Activated CD8-positive, alpha-beta T cell treated with anti-CD3 and anti-CD28 coated beads for 36 hours (primary cell): ENCODE data around the gene RND3. TPM values are rescaled to one million over a fixed set of nuclear protein-coding genes. Genes with fewer than 3 reads are reported as not detected.

Source experiments
- ATAC-seq: fragments of 200-7000 bp; cut with Tn5 transposase; one replicate; pipeline ENCODE4 v1.10.0; 2021; ENCODE audit warnings: mild to moderate bottlenecking, moderate library complexity
- CTCF ChIA-PET: fragments of 350-600 bp; sonication (Branson Sonifier 250); formaldehyde crosslinking; loops from one replicate; lab custom pipeline; 2021; ENCODE audit warnings: antibody characterized with exemption; lab: Charles Lee
- POLR2A ChIA-PET: fragments of 350-600 bp; sonication (Branson Sonifier 250); formaldehyde crosslinking; loops from one replicate; lab custom pipeline; 2021; ENCODE audit warnings: antibody characterized with exemption; lab: Charles Lee
- DNase-seq: peaks from one replicate; pipeline ENCODE4 v3.0.0-alpha.2; 2020
- H3K27ac Mint-ChIP-seq: one replicate; pipeline ENCODE4 v1.8.0; 2021; ENCODE audit warnings: mild to moderate bottlenecking, mixed read lengths
- H3K27me3 Mint-ChIP-seq: one replicate; pipeline ENCODE4 v1.8.0; 2021; ENCODE audit warnings: mixed read lengths
- H3K36me3 Mint-ChIP-seq: one replicate; pipeline ENCODE4 v1.8.0; 2021; ENCODE audit warnings: low read depth, mixed read lengths
- H3K4me1 Mint-ChIP-seq: one replicate; pipeline ENCODE4 v1.8.0; 2021; ENCODE audit warnings: low read depth, mixed read lengths
- H3K4me3 Mint-ChIP-seq: one replicate; pipeline ENCODE4 v1.8.0; 2021; ENCODE audit warnings: mild to moderate bottlenecking, moderate library complexity, mixed read lengths
- H3K9me3 Mint-ChIP-seq: one replicate; pipeline ENCODE4 v1.8.0; 2021; ENCODE audit warnings: mixed read lengths
- CTCF ChIP-seq: fragments of 200-600 bp; IDR thresholded peaks from one replicate; pipeline ENCODE4 v1.8.0; 2022; ENCODE audit warnings: antibody characterized with exemption, mild to moderate bottlenecking
- intact Hi-C: fragments of 100-400 bp; cut with micrococcal nuclease; formaldehyde crosslinking; loops from one replicate; pipeline ENCODE4 v1.10.0; 2022
- total RNA-seq, 2 experiments: library from RNA; stranded (reverse); gene quantifications; one replicate each; pipeline ENCODE4 v1.2.3, GENCODE V29; 2021

RND3 gene
- total RNA-seq, 2 experiments from 2014 or later: not detected

GRCh38 chr2:150475479-150476250, 11.8 kb downstream of the RND3 start:
- intact Hi-C loops: no loop called here
- Mint-ChIP-seq H3K36me3 (no peaks in the 10 kb centered on the region), H3K4me1 (no peaks in the 10 kb centered on the region), H3K9me3 (no peaks in the 10 kb centered on the region), H3K27me3 (no peaks in the 10 kb centered on the region), H3K4me3 (no peak overlapping the region), H3K27ac (no peak overlapping the region)
- TF ChIP-seq CTCF: no peak
- ChIA-PET CTCF (no interaction called here), POLR2A (no interaction called here)
- DNase-seq (no peak), ATAC-seq (no peak)

- ChIA-PET POLR2A (no interaction called here), CTCF (no interaction called here)
- H3K27ac Mint-ChIP-seq: no peak overlapping the region
- H3K9me3 Mint-ChIP-seq: no peaks in the 10 kb centered on the region
- H3K27me3 Mint-ChIP-seq: no peaks in the 10 kb centered on the region
- no peaks in the 10 kb centered on the region for H3K36me3 Mint-ChIP-seq
- intact Hi-C loops: no loop called here
- H3K4me1 Mint-ChIP-seq: no peaks in the 10 kb centered on the region
- DNase-seq: no peak
- H3K4me3 Mint-ChIP-seq: no peak overlapping the region
- TF ChIP-seq CTCF: no peak
- ATAC-seq: no peak
These were observed 13.0 kb downstream of the RND3 start for GRCh38 chr2:150474326-150475074.

- TF ChIP-seq CTCF: no peak
- ATAC-seq: no peak
- CTCF ChIA-PET: no interaction called here
- Mint-ChIP-seq H3K27ac (no peak overlapping the region), H3K27me3 (no peaks in the 10 kb centered on the region), H3K36me3 (no peaks in the 10 kb centered on the region), H3K4me3 (no peak overlapping the region), H3K9me3 (no peaks in the 10 kb centered on the region), H3K4me1 (no peaks in the 10 kb centered on the region)
- POLR2A ChIA-PET: no interaction called here
- DNase-seq: no peak
- intact Hi-C loops: no loop called here
These were observed 13.7 kb downstream of the RND3 start for GRCh38 chr2:150473767-150474166.

- CTCF ChIA-PET: no interaction called here
- ATAC-seq: no peak
- H3K36me3 Mint-ChIP-seq: no peaks in the 10 kb centered on the region
These were observed 15.0 kb downstream of the RND3 start for GRCh38 chr2:150472511-150472899.

More at GRCh38 chr2:150472511-150472899, 15.0 kb downstream of the RND3 start:
- no peak for TF ChIP-seq CTCF
- no peaks in the 10 kb centered on the region for H3K9me3 Mint-ChIP-seq
- intact Hi-C loops: no loop called here
- no peak overlapping the region for H3K27ac Mint-ChIP-seq
- no peaks in the 10 kb centered on the region for H3K4me1 Mint-ChIP-seq
- H3K4me3 Mint-ChIP-seq: no peak overlapping the region
- POLR2A ChIA-PET: no interaction called here
- DNase-seq: no peak
- no peaks in the 10 kb centered on the region for H3K27me3 Mint-ChIP-seq
